GM21737 (cell line): ENCODE measurements around the gene OR5M3.

Experiments
- ATAC-seq: cut with Tn5 transposase; IDR thresholded peaks from one replicate; pipeline ENCODE4 v1.9.1; 2021; ENCODE audit warnings: mild to moderate bottlenecking, moderate library complexity; ENCODE audit not compliant: unreplicated experiment

Gene OR5M3

GRCh38 chr11:56473252-56473651 lies at the start of gene OR5M3:
OR5M3 (minus strand) TSS chr11:56473352; CDS start chr11:56470497, 2,855 bp downstream.
- no peak for ATAC-seq

GRCh38 chr11:56522008-56522407 lies 48.9 kb upstream of the OR5M3 start:
- no peak for ATAC-seq

GRCh38 chr11:56513280-56513679 lies 40.1 kb upstream of the OR5M3 start:
- ATAC-seq = no peak

- no peak for ATAC-seq
Measured at GRCh38 chr11:56509439-56509838, 36.3 kb upstream of the OR5M3 start.

- ATAC-seq = no peak
Measured at GRCh38 chr11:56497010-56497409, 23.9 kb upstream of the OR5M3 start.

- no peak for ATAC-seq
Measured at GRCh38 chr11:56495117-56495516, 22.0 kb upstream of the OR5M3 start.

- ATAC-seq = no peak
Measured at GRCh38 chr11:56491270-56491669, 18.1 kb upstream of the OR5M3 start, which contains the start of gene OR5M8. OR5M8 (minus strand) TSS chr11:56491370; CDS start chr11:56491370, 0 bp downstream.

- no peak for ATAC-seq
Measured at GRCh38 chr11:56486801-56487200, 13.6 kb upstream of the OR5M3 start.

GRCh38 chr11:56474729-56475235 lies 1.6 kb upstream of the OR5M3 start:
- ATAC-seq = no peak

- no peak for ATAC-seq
Measured at GRCh38 chr11:56457076-56457475, 16.1 kb downstream of the OR5M3 start.

GRCh38 chr11:56453521-56453920 lies 19.6 kb downstream of the OR5M3 start:
- ATAC-seq = no peak
